ENCODE data around the gene GABPA. TPM values are rescaled to one million over a fixed set of nuclear protein-coding genes. Genes with fewer than 3 reads are reported as not detected.

GABPA gene
- total RNA-seq, 1 experiment from 2014 or later, result 20.4 TPM

- H3K4me2 ChIP-seq (ENCODE audit: insufficient read depth, insufficient read length, low read length), result peak overlapping the region; percentile 15
- H3K23ac ChIP-seq (ENCODE audit: insufficient read length, low read depth, low read length), result no peak overlapping the region
- H3K18ac ChIP-seq (ENCODE audit: insufficient read length, low read depth, low read length), result no peak overlapping the region
- H4K91ac ChIP-seq (ENCODE audit: insufficient read length, low read depth, low read length), result no peak overlapping the region
- H2BK12ac ChIP-seq (ENCODE audit: insufficient read length, low read depth, low read length), result no peak overlapping the region
- H2BK15ac ChIP-seq (ENCODE audit: low read depth, low read length), result no peak overlapping the region
- Mint-ChIP-seq H3K36me3 (ENCODE audit: insufficient read depth in 1 of 3, low read depth in 3 of 3) (no peaks in the 10 kb centered on the region), H3K27me3 (ENCODE audit: low read depth) (peaks cover 2% of the 10 kb centered on the region; the same call in 1 of the 2 replicates), H3K27ac (no peak overlapping the region), H3K9me3 (no peaks in the 10 kb centered on the region), H3K4me3 (peak overlapping the region in 1 of 2 experiments; percentile 52; a peak in 2 of 5 replicates), H3K4me1 (peaks cover 5 to 9% of the 10 kb centered on the region in 2 experiments)
- H3K4ac ChIP-seq (ENCODE audit: low read depth, low read length), result no peak overlapping the region
- no peak overlapping the region for H2AK5ac ChIP-seq (ENCODE audit: insufficient read length, low read length)
- WGBS (ENCODE audit: extremely low coverage, insufficient read length, low lambda C conversion rate), result no CpG with 5 or more reads among the region's 20 CpGs
- no peaks in the 10 kb centered on the region for H3K79me1 ChIP-seq (ENCODE audit: insufficient read depth, low read depth, low read length, poor library complexity, severe bottlenecking)
- no peak overlapping the region for H2AFZ ChIP-seq (ENCODE audit: low read length)
- no peaks in the 10 kb centered on the region for H3K23me2 ChIP-seq (ENCODE audit: insufficient read length, low read depth, low read length, poor library complexity, severe bottlenecking)
- TF ChIP-seq, protein P1, sequence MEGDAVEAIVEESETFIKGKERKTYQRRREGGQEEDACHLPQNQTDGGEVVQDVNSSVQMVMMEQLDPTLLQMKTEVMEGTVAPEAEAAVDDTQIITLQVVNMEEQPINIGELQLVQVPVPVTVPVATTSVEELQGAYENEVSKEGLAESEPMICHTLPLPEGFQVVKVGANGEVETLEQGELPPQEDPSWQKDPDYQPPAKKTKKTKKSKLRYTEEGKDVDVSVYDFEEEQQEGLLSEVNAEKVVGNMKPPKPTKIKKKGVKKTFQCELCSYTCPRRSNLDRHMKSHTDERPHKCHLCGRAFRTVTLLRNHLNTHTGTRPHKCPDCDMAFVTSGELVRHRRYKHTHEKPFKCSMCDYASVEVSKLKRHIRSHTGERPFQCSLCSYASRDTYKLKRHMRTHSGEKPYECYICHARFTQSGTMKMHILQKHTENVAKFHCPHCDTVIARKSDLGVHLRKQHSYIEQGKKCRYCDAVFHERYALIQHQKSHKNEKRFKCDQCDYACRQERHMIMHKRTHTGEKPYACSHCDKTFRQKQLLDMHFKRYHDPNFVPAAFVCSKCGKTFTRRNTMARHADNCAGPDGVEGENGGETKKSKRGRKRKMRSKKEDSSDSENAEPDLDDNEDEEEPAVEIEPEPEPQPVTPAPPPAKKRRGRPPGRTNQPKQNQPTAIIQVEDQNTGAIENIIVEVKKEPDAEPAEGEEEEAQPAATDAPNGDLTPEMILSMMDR (conservative IDR thresholded peaks at IDR 0.05), result peak; percentile 100
- H3K4me1 ChIP-seq (ENCODE audit: insufficient read depth, low read length), result no peaks in the 10 kb centered on the region
- H3K56ac ChIP-seq (ENCODE audit: insufficient read length, low read depth, low read length), result no peak overlapping the region
- H3K79me2 ChIP-seq (ENCODE audit: insufficient read depth, low read length), result no peaks in the 10 kb centered on the region
- H4K8ac ChIP-seq (replicated peaks; ENCODE audit: insufficient read length, low read depth, low read length), result no peak overlapping the region
- no peak overlapping the region for H3K9ac ChIP-seq (ENCODE audit: extremely low read depth, insufficient read length, low read length)
- no peak overlapping the region for H3K14ac ChIP-seq (ENCODE audit: insufficient read depth, low read length)
- no peak overlapping the region for H3K27ac ChIP-seq (ENCODE audit: insufficient read length, low read depth, low read length)
- H3K27me3 ChIP-seq (ENCODE audit: insufficient read depth, low read length), result no peaks in the 10 kb centered on the region
- H2BK120ac ChIP-seq (ENCODE audit: low read depth, low read length, poor library complexity, severe bottlenecking), result no peak overlapping the region
- H4K5ac ChIP-seq (ENCODE audit: insufficient read length, low read depth, low read length), result no peak overlapping the region
- H2BK5ac ChIP-seq (ENCODE audit: insufficient read length, low read length), result no peak overlapping the region
- no peak overlapping the region for H3T11ph ChIP-seq (ENCODE audit: low read length)
- no peaks in the 10 kb centered on the region for H3K9me3 ChIP-seq (ENCODE audit: control insufficient read depth, low read depth, low read length)
- DNase-seq, result peak; percentile 94
- H2BK20ac ChIP-seq (ENCODE audit: low read depth, low read length, poor library complexity, severe bottlenecking), result no peak overlapping the region
- no peaks in the 10 kb centered on the region for H4K20me1 ChIP-seq (ENCODE audit: control insufficient read depth, insufficient read depth, insufficient read length)
These were observed 66.6 kb downstream of the GABPA start for GRCh38 chr21:25801217-25802014.

All from H9 (cell line).